Measurements from ENCODE around the gene NUP88.

- no peak for TF ChIP-seq CTCF (IDR thresholded peaks at IDR 0.05 in 2 of 3, conservative IDR thresholded peaks at IDR 0.05 in 1 of 3; ENCODE audit: borderline replicate concordance in 1 of 3, insufficient read depth in 1 of 3, low read depth in 2 of 3, low read length in 2 of 3)
- TF ChIP-seq ZFX (IDR thresholded peaks at IDR 0.05): no peak
- TF ChIP-seq POLR2AphosphoS5 (IDR thresholded peaks at IDR 0.05; ENCODE audit: low read depth, low read length): no peak
- TF ChIP-seq SP1 (IDR thresholded peaks at IDR 0.05; ENCODE audit: low read depth): no peak
- TF ChIP-seq POLR2A (IDR thresholded peaks at IDR 0.05; ENCODE audit: borderline replicate concordance, extremely low read depth, insufficient read depth, insufficient read length): no peak
- no peak for TF ChIP-seq EZH2 (IDR thresholded peaks at IDR 0.05)
- TF ChIP-seq ZBTB33 (IDR thresholded peaks at IDR 0.05; ENCODE audit: extremely low read depth, insufficient replicate concordance, low read length): no peak
- TF ChIP-seq EZH2phosphoT487 (IDR thresholded peaks at IDR 0.05; ENCODE audit: borderline replicate concordance): no peak
These were observed 54.8 kb downstream of the NUP88 start for GRCh38 chr17:5364696-5365095.

All from HCT116 (cell line).